C4-2B (cell line): ENCODE data around the gene PNMA8A.

Experiments
- H3K27ac ChIP-seq: fragments of 450-650 bp; 2 replicates; pipeline ENCODE4 v1.5.1; 2017
- CTCF ChIP-seq: fragments of 450-650 bp; conservative IDR thresholded peaks from 2 replicates; pipeline ENCODE4 v1.5.1; 2017; ENCODE audit warnings: mild to moderate bottlenecking
- ZFX ChIP-seq: fragments of 450-650 bp; IDR thresholded peaks from 2 replicates; pipeline ENCODE4 v1.6.1; 2017

The PNMA8A gene

GRCh38 chr19:46460981-46461380 lies 10.4 kb downstream of the PNMA8A start:
- no peak overlapping the region for H3K27ac ChIP-seq

GRCh38 chr19:46460055-46460454 lies 11.3 kb downstream of the PNMA8A start:
- no peak for TF ChIP-seq ZFX
- no peak overlapping the region for H3K27ac ChIP-seq

More at GRCh38 chr19:46460981-46461380, 10.4 kb downstream of the PNMA8A start:
- TF ChIP-seq ZFX (no peak), CTCF (no peak)

DNA sequence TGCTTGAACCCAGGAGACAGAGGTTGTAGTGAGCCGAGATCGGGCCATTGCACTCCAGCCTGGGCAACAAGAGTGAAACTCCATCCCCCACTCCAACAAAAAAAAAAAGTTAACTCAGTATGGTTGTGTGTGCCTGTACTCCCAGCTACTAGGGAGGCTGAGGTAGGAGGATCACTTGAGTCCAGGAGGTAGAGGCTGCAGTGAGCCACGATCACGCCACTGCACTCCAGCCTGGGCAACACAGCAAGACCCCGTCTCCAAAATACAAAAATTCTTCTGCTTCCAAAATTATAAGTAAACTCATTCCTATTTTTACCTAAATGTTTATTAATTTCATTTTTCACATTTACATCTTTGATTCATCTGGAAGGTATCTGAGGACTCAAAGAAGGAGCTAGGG lies 14.4 kb downstream of the PNMA8A start:
- TF ChIP-seq ZFX (no peak), CTCF (no peak)
- no peak overlapping the region for H3K27ac ChIP-seq

- H3K27ac ChIP-seq = no peak overlapping the region
- TF ChIP-seq ZFX (no peak), CTCF (no peak)
Measured at GRCh38 chr19:46454244-46454643, 17.1 kb downstream of the PNMA8A start.

DNA sequence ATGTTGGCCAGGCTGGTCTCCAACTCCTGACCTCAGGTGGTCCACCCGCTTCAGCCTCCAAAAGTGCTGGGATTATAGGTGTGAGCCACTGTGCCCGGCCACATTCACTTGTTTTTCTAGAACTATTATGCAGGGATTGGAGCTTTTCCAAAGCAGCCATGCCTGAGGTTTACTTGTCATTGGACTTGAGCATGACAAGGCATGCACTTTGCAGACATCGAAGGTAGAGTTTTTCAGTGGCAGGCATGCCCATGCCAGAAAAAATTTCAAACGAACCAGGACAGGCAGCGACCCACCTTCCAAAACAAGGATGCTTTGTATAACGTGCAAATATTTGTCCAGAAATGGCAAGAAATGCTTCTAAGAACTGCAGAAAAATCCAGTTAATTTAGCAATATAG lies 17.7 kb downstream of the PNMA8A start:
- no peak for TF ChIP-seq CTCF
- TF ChIP-seq ZFX = no peak
- H3K27ac ChIP-seq = no peak overlapping the region

DNA sequence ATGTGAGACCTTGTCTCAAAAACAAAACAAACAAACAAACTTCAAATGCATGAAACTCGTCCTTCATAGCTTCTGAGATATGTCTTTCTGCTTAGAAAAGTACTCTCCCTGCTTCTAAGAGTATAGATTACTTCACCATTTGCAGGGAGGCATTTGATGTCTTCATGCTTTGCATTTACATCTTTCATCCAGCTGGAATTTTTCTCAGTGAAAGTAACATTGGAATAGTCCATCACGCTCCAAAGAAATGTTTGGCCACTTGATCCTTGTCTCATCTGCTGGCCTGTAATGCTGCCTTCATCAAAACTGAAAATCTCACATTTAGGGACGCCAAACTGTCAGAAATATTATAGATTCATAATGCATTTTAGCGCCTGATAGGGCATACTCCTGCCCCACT lies 19.2 kb downstream of the PNMA8A start:
- no peak overlapping the region for H3K27ac ChIP-seq
- TF ChIP-seq CTCF (no peak), ZFX (no peak)

- TF ChIP-seq CTCF (no peak), ZFX (no peak)
- H3K27ac ChIP-seq = no peak overlapping the region
Measured at GRCh38 chr19:46451352-46451751, 20.0 kb downstream of the PNMA8A start.

DNA sequence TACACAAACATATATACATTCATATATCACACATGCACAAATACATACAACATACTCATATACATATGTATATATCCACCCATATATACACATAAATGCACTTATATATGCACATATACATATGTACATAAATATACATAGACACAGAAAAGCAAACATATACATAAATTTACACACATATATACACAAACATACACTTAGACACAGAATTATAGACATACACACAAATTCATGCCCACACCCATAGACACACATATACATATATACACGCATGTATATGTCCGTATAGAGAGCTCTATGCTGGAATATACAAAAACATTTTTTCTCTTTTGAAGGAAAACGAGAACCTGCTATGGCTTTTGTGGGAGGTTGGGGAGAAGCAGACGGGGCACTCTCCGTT lies 20.6 kb downstream of the PNMA8A start:
- no peak for TF ChIP-seq ZFX
- TF ChIP-seq CTCF = no peak
- H3K27ac ChIP-seq = no peak overlapping the region
